ENCODE results near the gene PIK3AP1.

- TF ChIP-seq CTCF (conservative IDR thresholded peaks at IDR 0.05; ENCODE audit: low read depth, low read length): no peak
- no peak for TF ChIP-seq EZH2 (IDR thresholded peaks at IDR 0.05; ENCODE audit: low read length, unreplicated experiment)
- TF ChIP-seq EZH2phosphoT487 (IDR thresholded peaks at IDR 0.05; ENCODE audit: borderline replicate concordance, low read length): no peak
These were observed 24.9 kb downstream of the PIK3AP1 start for GRCh38 chr10:96695366-96695765.

All from PC-3 (cell line).